Stimulated activated CD8-positive, alpha-beta memory T cell treated with anti-CD3 and anti-CD28 coated beads, Interleukin-12 subunit alpha, Interleukin-12 subunit beta, amount 100 ng/mL, for 24 hours (primary cell): Measurements from ENCODE around the gene KRTAP5-9.
"Not testable (repeated sequence)": the region's sequence is repeated elsewhere in the genome, so short reads cannot be mapped to it uniquely, and the experiment has no call there.

ENCODE experiments used
- DNase-seq: peaks from one replicate; pipeline ENCODE4 v3.0.0-alpha.2; 2020; ENCODE audit errors: extremely low read depth

The KRTAP5-9 gene

DNA sequence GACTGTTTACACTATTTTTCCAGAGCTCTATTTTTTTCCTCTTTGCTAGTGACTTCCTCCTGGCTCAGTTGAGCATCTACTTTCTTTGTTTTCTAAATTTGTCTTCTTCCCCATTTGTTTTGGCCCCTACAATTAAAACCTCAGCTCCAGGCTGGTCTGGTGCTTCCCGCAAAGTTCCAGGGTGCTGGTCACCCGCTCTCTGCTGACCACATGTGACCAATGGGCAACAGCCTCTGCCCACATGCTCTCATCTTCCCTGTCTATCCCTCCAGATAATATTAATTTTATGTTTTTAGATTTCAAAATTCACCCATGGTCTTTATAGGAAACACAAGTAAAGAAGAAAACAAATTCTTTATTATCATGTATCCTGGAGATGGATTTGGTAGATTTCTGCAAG lies 34.7 kb downstream of the KRTAP5-9 start:
- DNase-seq, result not testable (repeated sequence)

DNA sequence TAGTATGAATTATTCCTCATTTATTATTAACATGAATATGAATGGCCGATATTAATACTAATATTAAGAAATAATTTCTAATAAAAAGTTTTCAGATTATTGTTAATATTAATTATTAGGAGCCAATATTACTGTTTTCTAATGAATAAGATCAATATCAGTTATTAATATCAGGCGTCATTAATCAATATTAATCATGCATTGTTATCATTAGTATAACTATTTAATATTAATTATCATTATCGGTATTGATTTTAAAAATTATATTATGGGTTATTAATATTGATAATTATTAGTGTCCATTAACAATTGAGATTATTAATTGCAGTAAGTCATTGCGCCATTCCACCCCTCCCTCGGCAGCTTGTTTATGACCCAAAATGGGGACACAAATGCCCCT lies 37.5 kb downstream of the KRTAP5-9 start:
- DNase-seq, result not testable (repeated sequence)

DNA sequence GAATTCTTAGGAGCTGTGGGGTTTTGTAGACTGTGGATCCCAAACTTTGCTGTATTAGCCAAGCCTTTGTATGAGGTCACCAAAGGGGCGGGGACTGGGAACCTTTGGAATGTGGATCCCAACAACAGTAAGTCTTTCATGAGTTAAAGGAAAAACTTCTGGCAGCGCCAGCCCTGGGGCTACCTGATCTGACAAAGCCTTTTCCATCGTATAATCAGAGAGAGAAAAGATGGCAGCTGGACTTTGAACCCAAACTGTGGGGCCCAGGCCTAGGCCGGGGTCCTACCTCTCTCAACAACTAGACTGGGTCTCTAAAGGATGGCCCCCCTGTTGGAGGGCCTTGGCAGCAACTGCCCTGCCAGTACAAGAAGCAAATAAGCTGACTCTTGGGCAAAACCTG lies 40.1 kb downstream of the KRTAP5-9 start:
- not testable (repeated sequence) for DNase-seq

DNA sequence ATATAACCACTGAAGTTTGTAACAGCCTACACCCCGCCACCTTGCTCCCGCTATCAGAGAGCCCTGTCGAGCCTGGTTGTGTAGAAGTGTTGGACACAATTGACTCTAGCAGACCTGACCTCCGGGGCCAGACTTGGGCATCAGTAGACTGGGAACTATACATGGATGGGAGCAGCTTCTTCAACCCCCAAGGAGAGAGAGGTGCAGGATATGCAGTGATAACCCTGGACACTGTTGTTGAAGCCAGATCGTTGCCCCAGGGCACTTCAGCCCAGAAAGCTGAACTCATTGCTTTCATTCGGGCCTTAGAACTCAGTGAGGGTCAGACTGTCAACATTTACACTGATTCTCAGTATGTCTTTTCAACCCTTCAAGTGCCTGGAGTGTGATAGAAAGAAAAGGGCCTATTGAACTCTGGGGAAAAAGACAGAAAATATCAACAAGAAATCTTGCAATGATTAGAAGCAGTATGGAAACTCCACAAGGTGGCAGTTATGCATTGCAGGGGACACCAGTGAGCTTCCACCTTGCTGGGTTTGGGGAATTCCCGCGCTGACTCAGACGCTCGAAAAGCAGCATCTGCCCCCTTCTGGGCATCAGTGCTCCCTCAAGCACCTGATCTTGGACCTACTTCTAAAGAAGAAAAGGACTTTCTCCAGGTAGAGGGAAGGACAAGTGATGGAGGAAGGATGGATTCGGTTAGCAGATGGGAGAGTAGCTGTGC lies 40.8 kb downstream of the KRTAP5-9 start:
- peak; percentile 32 for DNase-seq

DNA sequence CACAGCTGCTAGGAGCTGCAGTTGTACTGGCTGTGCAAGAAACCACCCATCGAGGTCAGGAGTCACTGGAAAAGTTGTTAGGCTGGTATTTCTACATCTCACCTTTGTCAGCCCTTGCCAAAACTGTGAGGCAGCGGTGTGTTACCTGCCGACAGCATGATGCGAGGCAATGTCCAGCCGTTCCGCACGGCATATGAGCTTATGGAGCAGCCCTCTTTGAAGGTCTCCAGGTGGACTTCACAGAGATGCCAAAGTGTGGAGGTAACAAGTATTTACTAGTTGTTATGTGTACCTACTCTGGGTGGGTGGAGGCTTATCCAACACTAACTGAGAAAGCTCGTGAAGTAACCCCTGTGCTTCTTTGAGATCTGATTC lies 41.3 kb downstream of the KRTAP5-9 start:
- DNase-seq, result not testable (repeated sequence)
